HepG2 (cell line): ENCODE measurements around the gene HDAC5. TPM values are rescaled to one million over a fixed set of nuclear protein-coding genes. Genes with fewer than 3 reads are reported as not detected.
A peak's percentile ranks its signal among the peaks of the same experiment; 100 is the strongest.

Experiments
- ATAC-seq: fragments of 200-7000 bp; cut with Tn5 transposase; 3 replicates; pipeline ENCODE4 v1.9.1; 2020; ENCODE audit warnings: mild to moderate bottlenecking, moderate library complexity
- BruUV-seq: library from RNA; stranded (reverse); fragments of 400-500 nt; replicated peaks from 2 replicates; lab custom pipeline; 2021; lab: Mats Ljungman, UMichigan
- CTCF ChIA-PET: fragments of 300-600 bp; formaldehyde crosslinking; extraction: SDS; loops from one replicate; lab custom pipeline; 2021; ENCODE audit warnings: low total read pairs, inconsistent platforms, low intra/inter-chr PET ratio; lab: Yijun Ruan, JAX
- POLR2A ChIA-PET: fragments of 350-600 bp; sonication (Branson Sonifier 250); formaldehyde crosslinking; loops from one replicate; lab custom pipeline; 2020; ENCODE audit warnings: antibody characterized with exemption, inconsistent platforms; lab: Yijun Ruan, JAX
- DNase-seq: peaks from one replicate; pipeline ENCODE4 v3.0.0-alpha.2; 2015; ENCODE audit warnings: low spot score
- FAIRE-seq: peaks from 3 replicates; lab custom pipeline; 2011; peaks lifted over from hg19 to GRCh38; lab: Jason Lieb, UNC
- H2AFZ ChIP-seq: one replicate; pipeline ENCODE4 v1.6.1; 2011; ENCODE audit warnings: low read length, inconsistent platforms
- H3K27ac ChIP-seq: fragments of 300-600 bp; 3 replicates; pipeline ENCODE4 v1.8.0; 2011; ENCODE audit warnings: mixed run types, mild to moderate bottlenecking, mixed read lengths, low read length, inconsistent platforms; ENCODE audit not compliant: insufficient read depth; ENCODE audit errors: extremely low read length
- H3K27me3 ChIP-seq, 2 experiments: fragments of 200-600 bp in 1 of 2; 2 replicates in 1 of 2; 3 replicates in 1 of 2; pipeline versions ENCODE4 v1.6.0 to v1.8.0; 2011; ENCODE audit warnings: low read length in 2 of 2, mild to moderate bottlenecking in 2 of 2, moderate library complexity in 2 of 2, inconsistent platforms in 1 of 2; ENCODE audit not compliant: insufficient read depth in 2 of 2, control insufficient read depth in 1 of 2
- H3K36me3 ChIP-seq, 2 experiments: fragments of 200-600 bp in 1 of 2; replicated peaks in 1 of 2; 2 replicates in 1 of 2; 3 replicates in 1 of 2; pipeline versions ENCODE4 v1.5.1 to v1.8.0; 2011; ENCODE audit warnings: low read length in 2 of 2, inconsistent platforms in 1 of 2; ENCODE audit not compliant: insufficient read depth in 2 of 2, control insufficient read depth in 1 of 2
- H3K4me1 ChIP-seq: 2 replicates; pipeline ENCODE4 v1.5.1; 2012; ENCODE audit warnings: low read length, inconsistent platforms; ENCODE audit not compliant: insufficient read depth
- H3K4me2 ChIP-seq: 2 replicates; pipeline ENCODE4 v1.6.0; 2011; ENCODE audit warnings: low read depth, low read length, inconsistent platforms
- H3K4me3 ChIP-seq, 3 experiments: fragments of 200-600 bp in 1 of 3; sonication (generic), shearing (Covaris generic) in 1 of 3; replicated peaks in 1 of 3; 2 replicates each; pipeline ENCODE4 v1.5.1; 2011 to 2016; ENCODE audit warnings: low read length in 3 of 3, inconsistent platforms in 2 of 3, low read depth in 2 of 3, mild to moderate bottlenecking in 2 of 3, control low read depth in 1 of 3, mixed read lengths in 1 of 3; ENCODE audit not compliant: insufficient read depth in 1 of 3
- H3K79me2 ChIP-seq: one replicate; pipeline ENCODE4 v1.6.1; 2011; ENCODE audit warnings: low read length, inconsistent platforms; ENCODE audit not compliant: insufficient read depth
- H3K9ac ChIP-seq: 2 replicates; pipeline ENCODE4 v1.6.0; 2011; ENCODE audit warnings: mild to moderate bottlenecking, low read depth, low read length, inconsistent platforms; ENCODE audit not compliant: insufficient read depth
- H3K9me3 ChIP-seq: 2 replicates; pipeline ENCODE4 v1.5.1; 2012; ENCODE audit warnings: mild to moderate bottlenecking, low read length
- H4K20me1 ChIP-seq: 2 replicates; pipeline ENCODE4 v1.6.0; 2011; ENCODE audit warnings: inconsistent platforms, mild to moderate bottlenecking, low read length, moderate library complexity; ENCODE audit not compliant: insufficient read depth
- FUBP1 ChIP-seq: sonication (generic); formaldehyde crosslinking; IDR thresholded peaks from 2 replicates; pipeline ENCODE4 v1.5.1; 2020; ENCODE audit warnings: missing genetic modification reagents, mild to moderate bottlenecking, borderline replicate concordance
- ISL2 ChIP-seq: sonication (generic); formaldehyde crosslinking; IDR thresholded peaks from 2 replicates; pipeline ENCODE4 v1.5.0; 2020; ENCODE audit warnings: missing genetic modification reagents
- MIXL1 ChIP-seq: IDR thresholded peaks from 2 replicates; pipeline ENCODE4 v1.6.1; 2016
- NFE2L1 ChIP-seq: sonication (generic); formaldehyde crosslinking; IDR thresholded peaks from 2 replicates; pipeline ENCODE4 v1.4.0; 2020; ENCODE audit warnings: missing genetic modification reagents, mild to moderate bottlenecking, borderline replicate concordance
- NRL ChIP-seq: sonication (generic); formaldehyde crosslinking; IDR thresholded peaks from 2 replicates; pipeline ENCODE4 v1.5.0; 2020; ENCODE audit warnings: missing genetic modification reagents, mild to moderate bottlenecking, moderate library complexity, borderline replicate concordance
- PHF5A ChIP-seq: IDR thresholded peaks from one replicate; pipeline ENCODE4 v1.6.1; 2018; ENCODE audit warnings: low read depth, missing genetic modification reagents; ENCODE audit not compliant: unreplicated experiment
- SRY ChIP-seq: sonication (generic); formaldehyde crosslinking; IDR thresholded peaks from 2 replicates; pipeline ENCODE4 v1.8.0; 2022; ENCODE audit warnings: mild to moderate bottlenecking, missing genetic modification reagents
- ZBTB7A ChIP-seq: sonication (generic); formaldehyde crosslinking; IDR thresholded peaks from 2 replicates; pipeline ENCODE4 v1.8.0; 2022; ENCODE audit warnings: mild to moderate bottlenecking, missing genetic modification reagents
- ZC3H4 ChIP-seq: sonication (generic); formaldehyde crosslinking; IDR thresholded peaks from 2 replicates; pipeline ENCODE4 v1.4.0; 2020; ENCODE audit warnings: missing genetic modification reagents, borderline replicate concordance
- ZNF382 ChIP-seq: sonication (generic); formaldehyde crosslinking; IDR thresholded peaks from 2 replicates; pipeline ENCODE4 v1.5.0; 2020; ENCODE audit warnings: missing genetic modification reagents, mild to moderate bottlenecking, borderline replicate concordance
- ZNF446 ChIP-seq: sonication (generic); formaldehyde crosslinking; IDR thresholded peaks from 2 replicates; pipeline ENCODE4 v1.5.0; 2020; ENCODE audit warnings: mild to moderate bottlenecking, missing genetic modification reagents
- ZNF639 ChIP-seq: conservative IDR thresholded peaks from 2 replicates; pipeline ENCODE4 v1.6.1; 2018; ENCODE audit warnings: missing genetic modification reagents
- ZNF781 ChIP-seq: sonication (generic); formaldehyde crosslinking; IDR thresholded peaks from 2 replicates; pipeline ENCODE4 v1.5.1; 2020; ENCODE audit warnings: borderline replicate concordance, mild to moderate bottlenecking, missing genetic modification reagents; ENCODE audit errors: not compliant biosample characterization
- ZNF784 ChIP-seq: sonication (generic); formaldehyde crosslinking; IDR thresholded peaks from 2 replicates; pipeline ENCODE4 v1.5.1; 2020; ENCODE audit warnings: missing genetic modification reagents, mild to moderate bottlenecking, borderline replicate concordance
- ZSCAN21 ChIP-seq: sonication (generic); formaldehyde crosslinking; IDR thresholded peaks from 2 replicates; pipeline ENCODE4 v1.8.0; 2022; ENCODE audit warnings: mild to moderate bottlenecking, missing genetic modification reagents, moderate library complexity, borderline replicate concordance
- WGBS: methylation state at CpG from one replicate; pipeline ENCODE4 v1.1.6; 2017; ENCODE audit warnings: low lambda C conversion rate; 5-methylcytosine and 5-hydroxymethylcytosine counted together
- in situ Hi-C: cut with HindIII; loops from 2 replicates; pipeline ENCODE4 v1.10.0; 2017; ENCODE audit warnings: low pct_unique_long_range_greater_than_20kb; ENCODE audit not compliant: extremely low pct_ligation_motif_present
- intact Hi-C: fragments of 100-400 bp; cut with micrococcal nuclease; formaldehyde crosslinking; loops from one replicate; pipeline ENCODE4 v1.10.0; 2022; ENCODE audit not compliant: unreplicated experiment
- polyA plus RNA-seq, 8 experiments: library from polyadenylated mRNA; depleted of rRNA in 3 of 8; stranded (reverse) in 7 of 8; unstranded in 1 of 8; fragments of >200 nt; fragmentation: Illumina TruSeq in 4 of 8; extraction: Trizol in 4 of 8; gene quantifications; 2 replicates each; pipeline versions ENCODE4 v1.2.1 to v1.2.3, GENCODE V29; 2011 to 2016; ENCODE audit warnings: low read depth in 4 of 8, missing spikeins in 1 of 8, mixed read lengths in 1 of 8; ENCODE audit not compliant: insufficient read depth in 1 of 8
- total RNA-seq, 5 experiments: library from RNA; depleted of rRNA; stranded (reverse); fragments of >200 nt; fragmentation: Illumina TruSeq; extraction: Trizol; gene quantifications; 2 replicates each; pipeline ENCODE4 v1.2.3, GENCODE V29; 2016; ENCODE audit warnings: low read depth in 1 of 5

HDAC5 gene
- total and polyA plus RNA-seq, 2 of the 13 experiments (the other 11 are each of a cell fraction or from before 2014, with no cell fraction given) = 46.4 to 85.4 TPM

GRCh38 chr17:44077595-44077909 lies 45.9 kb downstream of the HDAC5 start (continued):
- no peak for TF ChIP-seq ZNF639 (CRISPR knock-in tag)
- TF ChIP-seq ZC3H4 = no peak
- 0 out of 2 replicates have a peak, but pooled peaks have one; percentile 16 for TF ChIP-seq FUBP1
- TF ChIP-seq MIXL1 (CRISPR knock-in tag) = no peak
- no peak for TF ChIP-seq ZNF382
- no peak for TF ChIP-seq ISL2 (CRISPR knock-in tag)
- 0 out of 2 replicates have a peak, but pooled peaks have one; percentile 38 for TF ChIP-seq NRL (CRISPR knock-in tag)

DNA sequence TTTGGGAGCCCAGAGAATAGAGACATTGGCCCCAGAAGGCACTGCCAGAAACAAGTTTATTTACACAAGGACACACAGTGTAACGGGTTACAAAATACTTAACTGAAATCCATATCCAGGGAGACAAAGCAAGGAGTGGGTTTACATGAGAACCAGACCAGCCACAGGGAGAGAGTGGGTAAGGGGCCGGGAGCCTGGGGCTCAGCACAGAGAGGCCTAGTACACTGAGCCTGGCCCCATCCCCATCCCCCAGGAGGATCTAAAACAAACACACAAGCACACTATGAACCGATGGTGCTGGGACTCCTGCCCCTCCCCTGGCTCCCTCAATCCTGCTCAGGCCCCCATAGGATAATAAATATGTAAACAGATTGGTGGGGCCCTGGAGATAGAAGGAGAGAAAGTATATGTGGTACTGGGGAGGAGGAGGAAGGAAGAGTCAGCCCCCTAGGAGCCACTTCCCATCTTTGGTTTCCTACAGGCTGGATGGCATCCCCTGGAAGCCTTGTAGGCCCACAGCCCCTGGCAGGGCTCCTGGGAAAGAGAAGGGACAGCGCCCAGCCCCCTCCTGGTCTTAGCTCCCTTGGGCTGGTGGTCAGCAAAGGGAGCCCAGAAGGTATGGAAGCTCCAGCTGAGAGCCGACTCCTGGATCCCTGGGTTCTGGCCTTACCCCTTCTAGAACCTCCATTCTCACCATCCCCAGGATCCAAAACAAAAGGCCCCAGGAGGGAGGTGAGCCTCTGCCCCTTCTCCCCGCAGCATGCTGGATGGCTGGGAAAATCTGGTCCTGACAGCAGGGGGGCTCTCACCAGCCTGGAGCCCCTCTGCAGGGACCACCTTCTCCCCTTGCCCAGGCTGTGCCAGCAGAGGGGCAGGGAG lies 46.5 kb downstream of the HDAC5 start:
- Histone ChIP-seq H3K27ac (peak overlapping the region; percentile 37), H4K20me1 (no peaks in the 10 kb centered on the region), H3K27me3 (no peaks in the 10 kb centered on the region), H3K79me2 (peaks cover 2% of the 10 kb centered on the region), H2AFZ (no peak overlapping the region), H3K9me3 (no peaks in the 10 kb centered on the region), H3K4me3 (no peak overlapping the region), H3K4me1 (peaks cover 33% of the 10 kb centered on the region), H3K9ac (no peak overlapping the region), H3K4me2 (peak overlapping the region; percentile 33), H3K36me3 (peaks cover 21 to 51% of the 10 kb centered on the region in 2 experiments)
- intact Hi-C loops (no loop called here), in situ Hi-C loops (no loop called here)
- CTCF ChIA-PET = no interaction called here
- peak; percentile 63 for ATAC-seq
- WGBS = 49% methylated on average over 6 of the region's 6 CpGs
- peak; percentile 63 for DNase-seq
- POLR2A ChIA-PET = interaction anchor here (1.0 to 2.6 kb wide), 2 partner anchors 10 to 34 kb away, joined by 6 to 8 read pairs; no protein-coding TSS in a partner anchor
- peak; percentile 80 for FAIRE-seq
- no TSS peak for BruUV-seq
- no peak for TF ChIP-seq ZBTB7A (CRISPR knock-in tag)
- TF ChIP-seq SRY (CRISPR knock-in tag) = no peak
- TF ChIP-seq PHF5A = peak; percentile 51
- no peak for TF ChIP-seq NFE2L1 (CRISPR knock-in tag)
- peak; percentile 27 for TF ChIP-seq ZNF781
- no peak for TF ChIP-seq ZNF784 (CRISPR knock-in tag)
- no peak for TF ChIP-seq ZNF446 (CRISPR knock-in tag)
- TF ChIP-seq ZSCAN21 (CRISPR knock-in tag) = no peak
